ENCODE data around the gene HIVEP3.

Gene HIVEP3

DNA sequence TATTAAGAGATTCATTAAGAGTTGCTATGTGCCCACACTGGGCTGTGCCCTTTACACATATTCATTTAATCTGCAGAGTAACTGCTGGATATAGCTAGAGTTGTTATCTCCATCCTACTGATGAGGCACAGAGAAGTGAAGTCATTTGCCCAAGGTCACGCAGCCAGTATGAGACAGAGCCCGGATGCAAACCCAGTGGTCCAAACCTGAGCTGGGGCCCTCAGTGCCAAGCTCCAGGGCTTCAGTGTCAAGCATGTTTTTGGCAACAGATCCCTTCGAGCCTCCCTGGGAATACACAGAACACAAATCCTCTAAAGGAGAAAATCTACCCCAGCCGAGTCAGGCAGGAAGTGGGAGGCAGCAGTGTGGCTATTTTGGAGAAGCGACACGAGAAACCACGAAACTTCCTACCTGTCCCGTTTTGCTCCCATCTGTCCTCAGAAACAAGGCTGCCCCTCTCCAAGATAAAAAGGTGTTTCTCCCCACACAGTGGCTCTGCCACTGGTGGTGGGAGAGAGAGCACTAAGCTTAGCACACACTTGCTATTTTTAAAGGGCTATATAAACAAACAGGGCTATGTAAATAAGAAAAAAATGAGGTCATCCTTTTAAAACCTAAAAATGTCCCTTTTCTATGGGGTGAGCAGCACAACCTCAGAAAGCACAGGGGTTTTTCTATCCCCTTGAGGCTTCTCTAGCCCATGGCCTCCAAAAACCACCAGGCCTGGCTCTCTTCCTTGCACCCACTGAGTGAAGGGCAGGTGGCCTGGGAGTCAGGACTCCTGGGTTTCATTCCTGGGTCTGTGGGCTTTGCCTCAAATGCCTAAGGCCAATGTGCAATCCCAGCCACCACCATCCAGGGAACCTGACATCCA lies 295.6 kb downstream of the HIVEP3 start:
- no peak for DNase-seq

DNA sequence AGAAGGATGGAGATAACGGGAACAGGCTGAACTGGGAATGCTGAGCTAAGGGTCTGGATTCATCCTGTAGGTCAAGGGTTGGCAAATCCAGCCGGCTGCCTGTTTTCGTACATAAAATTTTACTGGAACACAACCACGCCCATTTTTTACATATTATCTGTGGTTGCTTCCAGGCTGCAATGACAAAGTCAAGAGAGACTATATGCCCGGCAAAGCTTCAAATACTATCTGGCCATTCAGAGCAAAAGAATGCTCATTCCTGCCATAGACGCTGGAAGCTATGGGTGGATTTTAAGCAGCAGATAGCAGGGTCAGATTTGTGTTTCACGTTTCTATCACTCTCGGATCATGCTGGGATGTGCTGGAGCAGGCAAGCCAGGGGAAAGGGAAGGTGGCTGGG lies 296.3 kb downstream of the HIVEP3 start:
- DNase-seq: no peak

DNA sequence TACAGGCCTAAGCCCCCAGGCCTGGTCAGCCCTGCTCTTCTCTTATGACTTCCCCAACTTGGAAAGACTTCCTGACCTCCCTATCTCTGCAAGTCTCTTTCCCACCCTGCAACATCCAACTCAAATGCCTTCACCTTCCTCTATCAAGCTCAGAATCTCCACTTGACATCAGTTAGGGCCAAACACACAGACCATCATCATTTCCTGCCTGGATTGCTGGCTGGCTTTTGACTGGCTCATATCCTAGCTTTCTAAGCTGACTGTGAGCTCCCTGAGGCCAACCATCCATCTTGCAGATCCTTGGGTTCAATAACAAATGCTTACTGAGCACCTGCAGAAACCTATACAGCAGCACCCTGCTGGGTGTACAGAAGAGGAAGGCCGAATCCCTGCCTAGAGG lies 296.9 kb downstream of the HIVEP3 start:
- no peak for DNase-seq

DNA sequence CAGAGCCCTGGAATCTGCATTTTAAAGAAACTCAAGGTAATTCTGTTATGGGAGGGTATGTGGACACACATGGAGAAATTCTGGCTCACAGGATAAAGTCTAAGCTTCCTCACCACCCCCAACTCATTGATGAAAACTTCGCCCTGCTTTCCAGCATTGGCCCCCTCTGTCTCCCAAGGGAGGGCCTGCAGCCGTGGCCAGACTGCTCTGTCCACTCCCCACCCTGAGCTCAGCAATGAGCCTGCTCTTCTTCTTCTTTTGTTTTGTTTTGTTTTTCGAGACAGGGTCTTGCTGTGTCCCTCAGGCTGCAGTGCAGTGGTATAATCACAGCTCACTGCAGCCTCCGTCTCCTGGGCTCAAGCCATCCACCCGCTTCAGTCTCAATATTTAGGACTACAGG lies 297.5 kb downstream of the HIVEP3 start:
- no peak for DNase-seq

DNA sequence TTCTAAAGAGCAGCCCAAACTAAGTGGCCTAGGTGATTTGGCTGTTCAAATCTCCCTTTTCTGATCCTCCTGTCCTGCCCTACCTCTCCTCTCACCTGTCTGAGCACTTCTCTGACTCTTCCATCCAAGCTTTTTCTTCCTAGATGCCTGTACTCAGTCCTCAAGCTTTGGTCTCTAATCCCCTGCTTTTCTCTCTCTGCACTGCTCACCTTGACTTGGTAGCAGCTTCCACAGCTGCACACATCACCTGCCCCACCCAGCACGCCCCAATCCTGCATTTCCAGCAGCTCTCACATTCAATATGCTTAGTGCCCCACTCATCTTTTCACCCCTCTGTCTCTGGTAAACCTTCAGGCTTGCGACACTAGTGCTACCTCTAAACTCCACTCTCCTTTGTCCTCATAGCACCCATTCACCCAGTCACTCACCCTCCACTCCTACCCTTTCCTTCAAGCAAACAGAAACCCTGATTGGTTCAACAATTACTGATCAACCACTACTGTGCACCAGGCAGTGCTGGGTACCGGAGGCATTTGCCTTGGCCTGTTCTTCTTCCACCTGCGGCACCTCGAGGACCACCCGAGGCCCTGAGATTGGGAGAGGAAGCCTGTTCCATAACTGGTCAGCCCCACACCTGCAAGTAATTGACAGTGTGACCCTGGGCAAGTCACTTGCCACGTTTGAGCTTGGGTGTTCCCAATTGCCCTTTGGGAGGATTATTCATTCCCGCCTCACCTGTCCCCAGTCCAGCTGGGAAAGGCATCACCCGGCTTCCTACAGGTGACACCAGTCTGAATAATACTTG lies 298.2 kb downstream of the HIVEP3 start:
- DNase-seq: no peak

DNA sequence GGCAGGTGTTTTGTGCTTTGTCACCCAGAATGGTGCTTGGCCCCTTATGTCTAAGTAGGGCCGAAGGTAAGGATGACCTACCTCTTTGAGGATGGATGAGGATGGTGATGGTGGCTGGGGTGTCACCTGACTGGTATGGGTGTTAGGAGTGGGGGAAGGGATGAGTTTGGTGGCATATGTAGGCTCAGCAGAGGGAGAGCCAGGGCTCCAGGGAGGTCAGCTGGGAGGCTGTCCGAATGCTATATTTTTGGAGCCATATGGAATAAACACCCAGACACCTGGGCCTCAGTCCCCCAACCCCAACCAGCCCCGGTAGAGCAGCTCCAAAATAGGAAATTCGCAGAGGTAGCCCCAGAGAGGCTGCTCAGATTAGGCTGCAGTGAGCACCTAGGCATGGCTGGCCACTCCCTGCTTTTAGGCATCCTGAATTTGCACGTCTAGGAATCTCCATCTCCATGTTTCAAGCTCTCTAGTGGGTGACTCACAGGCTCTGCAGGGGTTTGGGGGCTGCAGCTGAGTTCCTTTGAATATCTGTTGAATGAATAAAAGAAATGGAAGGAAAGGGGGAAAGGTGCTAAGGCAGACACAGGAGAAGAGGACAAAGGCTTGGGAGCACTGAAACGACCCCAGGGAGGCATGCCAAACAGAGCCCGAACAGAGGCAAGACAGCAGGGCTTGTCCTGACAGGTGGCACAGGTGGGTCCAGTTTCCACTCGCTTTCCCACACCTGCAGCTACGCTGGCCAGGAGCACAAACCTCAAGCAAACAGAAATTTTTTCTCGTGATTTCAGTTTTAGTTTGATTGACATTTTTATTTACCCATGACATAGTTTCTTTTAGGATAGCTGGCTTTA lies 299.0 kb downstream of the HIVEP3 start:
- no peak for DNase-seq

DNA sequence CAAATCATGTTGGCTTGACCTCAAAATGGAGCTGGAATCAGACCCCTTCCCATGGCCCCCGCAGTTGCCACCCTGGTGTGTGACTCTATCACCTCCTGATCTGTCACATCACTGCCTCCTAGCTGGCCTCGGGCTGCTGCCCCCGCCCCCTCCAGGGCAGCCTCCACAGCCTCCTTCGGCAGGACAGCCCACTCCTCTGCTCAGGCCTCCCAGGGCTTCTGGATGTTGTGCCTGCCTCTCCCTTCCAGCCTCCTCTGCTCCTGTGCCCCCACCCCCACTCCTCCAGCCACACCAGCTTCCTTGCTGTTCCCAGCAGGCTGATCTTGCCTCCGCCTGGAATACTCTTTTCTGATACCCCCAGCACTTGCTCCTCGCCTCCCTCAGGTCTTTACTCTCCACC lies 299.9 kb downstream of the HIVEP3 start:
- no peak for DNase-seq

DNA sequence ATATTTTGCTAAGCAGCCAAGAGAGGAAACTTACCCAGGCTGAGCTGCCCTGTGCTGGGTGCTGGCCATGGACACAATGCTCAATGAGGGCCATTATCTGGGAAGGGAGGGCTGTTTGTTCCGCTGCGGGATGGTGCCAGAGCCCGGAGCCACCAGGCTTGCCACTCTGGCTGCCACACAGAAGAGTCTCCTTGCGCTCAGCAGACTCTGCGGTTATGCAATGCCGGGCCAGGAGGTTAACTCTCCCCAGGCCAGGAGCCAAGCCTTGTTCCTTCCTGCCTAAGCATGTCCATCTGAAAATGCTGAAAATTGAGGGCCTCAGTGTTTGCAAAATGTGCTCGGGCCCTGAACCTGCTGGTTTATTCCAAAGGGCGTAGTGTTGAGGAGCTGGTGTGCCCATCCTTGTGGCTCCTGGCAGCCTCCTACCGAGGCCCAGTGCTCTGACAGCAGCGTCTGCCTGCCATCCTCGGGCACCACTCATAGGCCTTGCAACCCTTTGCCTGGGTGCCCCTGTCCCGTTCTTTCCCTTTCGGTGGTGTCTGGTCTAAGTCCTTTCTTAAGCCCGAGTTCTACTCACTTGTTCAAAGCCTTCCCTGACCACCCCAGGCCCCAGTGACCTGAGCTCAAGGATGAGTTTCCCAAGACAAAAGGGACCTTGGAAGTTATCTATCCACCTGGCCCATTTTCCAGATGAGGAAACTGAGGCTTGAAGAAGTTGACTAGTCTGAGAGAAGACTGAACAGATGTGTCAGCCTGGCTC lies 300.5 kb downstream of the HIVEP3 start:
- DNase-seq: no peak

DNA sequence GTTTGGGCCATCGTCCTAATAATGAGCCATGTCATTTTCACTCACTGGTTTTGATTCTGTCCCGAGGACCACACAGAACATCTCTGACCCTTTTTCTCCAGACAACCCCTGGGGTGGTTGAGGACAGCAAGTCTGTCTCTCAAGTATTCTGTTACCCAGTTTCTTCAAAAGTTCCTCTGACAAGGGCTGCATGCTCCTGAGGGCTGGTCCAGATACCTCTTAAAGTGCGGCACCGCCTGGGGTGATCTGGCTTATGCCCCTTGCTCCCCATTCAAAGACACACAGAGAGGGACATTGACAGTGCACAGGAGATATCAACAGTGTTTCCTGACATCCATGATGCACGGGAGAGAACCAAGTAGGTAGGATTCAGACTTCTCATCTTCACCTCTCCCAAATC lies 301.4 kb downstream of the HIVEP3 start:
- DNase-seq: no peak

DNA sequence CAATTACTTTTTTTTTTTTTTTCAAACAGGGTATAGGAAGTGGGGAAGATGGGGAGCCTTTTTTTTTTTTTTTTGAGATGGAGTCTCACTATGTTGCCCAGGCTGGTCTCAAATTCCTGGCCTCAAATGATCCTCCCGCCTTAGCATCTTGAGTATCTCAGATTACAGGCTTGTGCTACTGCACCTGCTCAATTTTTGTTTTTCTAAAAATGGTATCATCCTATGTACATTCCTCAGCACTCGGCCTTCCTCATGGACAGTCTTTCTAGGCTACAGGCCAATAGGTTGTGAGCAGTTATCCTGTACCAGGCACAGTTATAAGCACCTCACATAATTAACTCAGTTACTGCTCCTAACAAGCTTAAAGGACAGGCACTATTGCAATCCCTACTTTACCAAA lies 302.2 kb downstream of the HIVEP3 start:
- no peak for DNase-seq

DNA sequence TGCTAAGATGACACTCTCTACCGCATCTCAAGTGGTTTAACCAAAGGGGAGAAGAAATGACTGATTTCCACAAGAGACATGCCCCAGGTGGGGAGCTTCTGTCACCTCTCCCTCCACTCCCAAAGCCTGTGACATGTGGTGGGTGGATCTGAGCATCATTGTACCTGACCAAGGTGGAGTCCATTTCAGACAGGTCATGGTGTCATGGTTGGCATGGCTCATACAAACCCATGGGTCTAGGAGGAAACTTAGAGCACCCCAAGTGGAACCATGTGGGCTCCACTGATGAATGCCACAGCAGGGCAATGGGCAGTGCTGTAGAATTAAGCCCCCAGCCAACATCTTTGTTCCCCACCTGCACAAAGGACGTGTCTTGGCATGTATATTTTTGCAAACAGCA lies 302.7 kb downstream of the HIVEP3 start:
- no peak for DNase-seq

DNA sequence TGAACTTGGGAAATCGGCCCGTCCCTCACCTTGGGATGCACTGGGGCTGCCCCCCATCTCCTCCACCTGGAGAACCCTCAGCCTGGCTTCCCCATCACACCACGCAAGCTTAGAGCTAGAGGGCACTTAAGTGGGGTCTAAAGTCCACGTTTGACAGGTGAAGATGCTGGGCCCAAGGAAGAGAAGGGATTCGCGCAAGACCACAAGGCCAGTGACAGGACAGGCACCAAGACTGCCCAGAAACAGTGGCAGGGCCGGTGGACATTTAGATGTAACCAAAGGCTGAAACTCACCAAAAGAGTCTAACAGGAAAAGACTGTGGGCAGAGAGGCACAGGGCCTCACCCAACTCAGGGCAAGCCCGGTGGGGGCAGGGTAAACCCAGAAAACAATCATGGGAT lies 303.4 kb downstream of the HIVEP3 start:
- no peak for DNase-seq

DNA sequence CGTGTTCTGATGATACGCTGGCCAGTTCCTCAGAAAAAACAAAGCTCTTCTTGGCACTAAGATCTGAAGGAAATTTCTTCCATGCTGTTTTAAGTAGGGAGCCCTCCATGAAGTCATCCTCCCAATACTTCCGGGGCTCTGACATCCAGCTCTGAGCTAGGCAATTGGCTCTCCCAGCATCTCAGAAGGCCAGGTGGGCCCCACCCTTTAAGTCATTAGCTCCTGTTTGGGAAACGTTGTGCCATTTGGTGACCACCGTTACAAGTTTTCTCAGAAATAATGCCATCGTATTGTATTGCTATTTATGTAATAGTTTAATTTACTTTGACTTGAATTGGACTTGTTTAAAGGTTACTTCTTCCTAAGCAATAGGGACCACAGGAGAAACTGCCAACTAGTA lies 303.9 kb downstream of the HIVEP3 start:
- no peak for DNase-seq

DNA sequence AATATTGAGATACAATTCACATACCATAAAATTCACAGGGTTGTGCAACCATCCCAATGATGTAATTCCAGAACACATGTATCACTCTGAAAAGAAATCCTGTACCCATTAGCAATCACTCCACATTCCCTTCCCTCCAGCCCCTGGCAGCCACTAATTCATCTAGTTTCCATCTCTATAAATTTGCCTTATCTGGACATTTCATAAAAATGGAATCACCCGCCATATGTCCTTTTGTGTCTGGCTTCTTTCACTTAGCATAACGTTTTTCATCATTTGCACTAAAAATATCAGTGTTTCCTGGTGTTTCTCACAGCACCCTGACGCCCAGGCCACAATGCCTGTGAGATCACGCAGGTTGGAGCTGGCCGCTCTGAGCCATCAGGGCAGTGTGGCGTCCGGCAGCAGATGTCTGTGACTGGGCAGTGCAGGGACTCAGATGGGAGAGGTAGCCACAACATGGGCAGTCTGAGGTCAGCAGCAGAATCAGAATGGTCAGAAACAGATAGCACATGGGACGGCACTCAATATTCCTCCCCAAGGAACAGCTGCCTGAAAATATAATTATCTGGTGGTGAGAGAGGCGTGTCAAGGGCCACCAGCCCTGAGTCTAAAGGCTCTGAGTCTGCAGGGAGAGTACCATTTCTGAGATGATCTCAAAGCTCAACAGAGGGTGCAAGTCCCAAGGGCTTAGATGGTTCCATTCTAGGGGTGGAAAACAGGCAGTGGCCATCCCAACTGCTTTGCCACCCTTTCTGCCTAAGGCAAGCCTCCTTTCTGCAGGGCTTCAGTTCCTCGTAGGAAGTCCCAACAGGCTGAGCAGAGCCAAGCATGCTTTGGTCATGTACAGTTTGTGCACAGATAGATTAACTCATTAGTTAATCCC lies 304.8 kb downstream of the HIVEP3 start:
- no peak for DNase-seq

DNA sequence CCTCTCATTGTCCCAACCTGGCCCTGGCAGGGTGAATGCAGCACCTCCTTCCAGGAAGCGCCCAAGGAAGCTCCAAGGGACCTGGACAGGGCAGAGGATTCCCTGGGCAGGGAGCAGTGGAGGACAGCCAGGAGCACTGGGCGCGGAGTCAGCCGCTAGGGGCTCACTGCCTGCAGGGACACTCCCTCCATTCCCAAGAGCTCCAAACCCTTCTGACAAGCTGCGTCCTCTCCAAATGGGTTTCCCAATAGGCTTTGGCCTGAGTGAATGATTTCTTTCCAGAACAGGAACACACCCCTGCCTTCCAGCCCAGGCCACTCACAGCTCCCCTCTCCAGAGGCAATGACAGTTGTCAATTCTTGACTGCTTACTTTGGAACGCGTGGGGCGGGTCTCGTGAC lies 305.8 kb downstream of the HIVEP3 start:
- no peak for DNase-seq

DNA sequence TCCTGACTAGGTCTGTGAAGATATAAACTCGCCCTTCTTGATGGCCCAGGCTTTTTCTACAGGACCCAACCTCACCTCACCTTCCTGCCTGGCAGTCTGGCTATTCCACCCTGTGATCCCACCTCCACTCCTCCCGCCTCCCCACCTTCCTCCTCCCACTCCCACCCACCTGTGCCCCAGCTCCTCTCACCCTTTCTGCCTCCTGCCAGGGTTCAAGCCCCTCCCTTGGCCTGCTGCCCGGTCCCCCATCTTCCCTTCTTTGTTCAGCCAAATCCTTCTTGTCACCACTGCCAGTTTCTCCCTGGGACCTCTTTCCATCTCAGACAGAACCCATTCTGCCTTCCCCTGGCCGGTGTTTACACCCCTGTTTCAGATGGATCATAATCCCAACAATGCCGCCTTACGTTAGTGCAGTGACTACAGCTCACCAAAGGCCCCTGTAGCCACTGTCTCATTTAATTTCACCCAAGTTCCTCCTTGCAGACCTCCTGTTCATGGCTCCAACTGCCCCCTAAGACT lies 306.7 kb downstream of the HIVEP3 start:
- DNase-seq: no peak

DNA sequence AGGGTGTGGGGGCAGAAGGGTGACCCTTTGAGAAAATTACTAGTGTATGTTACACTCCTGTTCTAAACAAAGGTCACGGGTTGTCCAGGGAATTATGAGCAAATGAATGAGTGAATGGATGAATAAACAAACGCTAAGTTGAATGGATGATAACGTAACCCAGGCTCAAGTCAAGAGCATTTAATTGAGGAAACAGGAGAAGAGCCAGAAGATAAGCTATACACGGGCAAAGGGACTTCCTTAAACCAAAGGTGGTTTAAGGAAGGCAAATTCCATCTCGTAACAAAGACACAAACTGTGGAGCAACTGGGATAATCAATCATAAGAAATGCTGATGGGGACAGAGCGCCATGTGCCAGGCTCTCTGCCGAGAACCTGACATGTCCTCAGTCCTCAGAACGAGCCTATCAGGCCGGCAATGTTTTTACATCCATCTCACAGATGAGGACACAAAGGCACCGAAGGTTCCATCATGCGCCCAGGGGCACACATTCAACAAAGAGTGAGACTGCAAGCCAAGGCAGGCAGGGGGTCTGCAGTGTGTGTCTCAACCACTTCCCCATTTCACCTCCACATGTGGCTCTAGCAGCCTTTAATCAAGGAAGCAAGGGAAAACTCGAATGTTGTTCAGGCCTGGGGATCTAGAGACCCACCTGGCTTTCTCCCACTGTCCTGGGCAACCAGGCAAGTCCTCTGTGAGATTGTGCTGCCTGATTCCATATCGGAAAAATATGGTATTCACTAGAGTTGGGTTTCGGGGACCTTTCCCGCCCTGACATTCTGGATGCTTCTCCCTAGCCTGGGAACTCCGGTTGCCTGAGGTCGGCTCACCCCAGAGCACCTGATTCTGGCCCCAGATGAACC lies 307.4 kb downstream of the HIVEP3 start:
- DNase-seq: no peak

DNA sequence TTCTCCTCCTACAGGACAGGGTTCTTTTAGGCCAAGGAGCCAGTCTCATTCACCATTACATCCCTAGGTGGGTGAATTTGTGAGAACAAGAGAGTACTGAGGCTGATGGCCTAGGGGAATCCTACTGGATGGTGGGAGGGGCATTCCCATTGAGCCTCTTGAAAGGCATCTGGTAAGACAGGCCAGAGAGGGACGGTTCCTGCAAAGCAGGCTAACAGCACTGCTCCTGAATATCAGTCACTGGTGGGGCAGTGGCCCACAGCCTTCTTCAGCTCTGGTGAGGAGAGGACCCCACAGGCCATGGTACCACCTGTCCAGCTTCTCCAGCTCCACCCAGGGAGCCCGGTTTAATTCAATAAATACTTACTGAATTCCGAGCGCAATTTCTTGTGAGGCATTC lies 308.4 kb downstream of the HIVEP3 start:
- no peak for DNase-seq

DNA sequence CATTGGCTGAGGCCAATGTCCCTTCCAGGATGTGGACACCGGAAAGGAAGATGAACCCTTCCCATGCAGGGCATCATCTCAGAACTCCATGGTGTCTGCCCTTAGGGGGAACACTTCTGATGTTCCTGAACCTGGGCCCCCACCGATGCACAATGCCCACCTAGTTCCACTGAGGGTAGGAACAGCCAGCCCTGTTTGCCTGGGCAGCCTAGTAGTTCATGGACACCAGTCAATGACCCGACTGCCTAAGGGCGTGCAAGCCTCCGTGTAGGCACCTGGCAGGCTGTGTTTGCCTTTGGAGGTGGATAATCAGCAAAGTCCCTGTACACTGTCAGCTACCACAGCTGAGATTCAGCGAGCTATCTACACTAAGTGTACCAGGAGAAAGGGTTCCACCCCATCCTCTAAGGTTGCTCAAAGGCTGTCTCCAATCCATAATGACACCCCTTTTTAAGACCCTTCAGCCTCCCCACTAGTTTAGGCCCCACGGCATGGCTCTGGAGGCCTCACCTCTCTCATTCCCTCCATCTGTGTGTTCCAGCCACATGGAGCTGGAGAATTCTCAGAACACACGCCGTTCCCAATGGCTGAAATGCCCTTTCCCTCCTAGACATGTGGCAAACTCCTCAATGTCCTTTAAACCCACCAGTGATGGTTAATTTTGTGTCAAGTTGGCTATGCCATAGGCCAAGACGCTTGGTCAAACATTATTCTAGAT lies 309.4 kb downstream of the HIVEP3 start:
- DNase-seq: no peak

DNA sequence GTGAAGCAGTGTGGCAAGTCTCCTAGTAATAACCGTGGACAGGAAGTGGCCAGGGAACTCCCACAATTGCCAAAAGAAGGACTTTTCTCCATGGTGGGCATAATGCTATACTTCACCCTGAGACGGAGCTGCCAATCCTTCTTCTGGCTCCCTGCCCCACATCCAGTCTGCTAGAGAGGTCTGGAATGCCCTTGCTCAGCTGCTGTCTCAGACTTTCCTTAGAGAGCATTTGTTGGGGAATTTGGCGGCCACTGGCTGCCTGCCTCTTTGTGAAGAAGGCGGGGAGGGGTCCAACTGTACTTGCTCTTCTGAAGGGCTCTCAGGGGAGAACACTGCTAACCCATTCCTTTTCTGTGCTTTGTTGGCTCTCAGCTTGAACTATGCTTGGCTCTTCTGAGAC lies 310.5 kb downstream of the HIVEP3 start:
- no peak for DNase-seq

All from SIG-M5 (cell line).